H1 (cell line): ENCODE results near the gene GALNT7.

Experiments
- CHD2 ChIP-seq: IDR thresholded peaks from 2 replicates; pipeline ENCODE4 v1.6.1; 2012; ENCODE audit warnings: low read length, improper control_type of control experiment
- CTCF ChIP-seq, 3 experiments: IDR thresholded peaks; 1 replicate in 2 of 3; 2 replicates in 1 of 3; pipeline versions ENCODE4 v1.5.1 to v1.6.1; 2011; ENCODE audit warnings: low read length in 3 of 3, mild to moderate bottlenecking in 3 of 3, inconsistent platforms in 2 of 3, low read depth in 1 of 3, moderate library complexity in 1 of 3; ENCODE audit not compliant: insufficient read depth in 1 of 3; ENCODE audit errors: control extremely low read depth in 1 of 3
- JUND ChIP-seq: IDR thresholded peaks from 2 replicates; pipeline ENCODE4 v1.6.1; 2011; ENCODE audit warnings: mild to moderate bottlenecking, improper control_type of control experiment, low read length
- POLR2A ChIP-seq, 2 experiments: IDR thresholded peaks; 1 replicate in 1 of 2; 2 replicates in 1 of 2; pipeline ENCODE4 v1.6.1; 2011; ENCODE audit warnings: low read depth in 2 of 2, low read length in 2 of 2, mild to moderate bottlenecking in 2 of 2; ENCODE audit errors: control extremely low read depth in 1 of 2
- POLR2AphosphoS5 ChIP-seq: IDR thresholded peaks from 2 replicates; pipeline ENCODE4 v1.6.1; 2011; ENCODE audit warnings: low read depth, low read length
- RBBP5 ChIP-seq: IDR thresholded peaks from 2 replicates; pipeline ENCODE4 v1.7.1; 2012; ENCODE audit warnings: low read depth, mild to moderate bottlenecking, inconsistent platforms, low read length, moderate library complexity, borderline replicate concordance
- RFX5 ChIP-seq: IDR thresholded peaks from 2 replicates; pipeline ENCODE4 v1.6.1; 2011; ENCODE audit warnings: low read depth, low read length, improper control_type of control experiment, borderline replicate concordance
- TAF1 ChIP-seq: IDR thresholded peaks from 2 replicates; pipeline ENCODE4 v1.6.1; 2011; ENCODE audit warnings: mild to moderate bottlenecking, low read depth, low read length

GRCh38 chr4:173223743-173224142 lies 55.1 kb downstream of the GALNT7 start:
- TF ChIP-seq RBBP5: no peak
- TF ChIP-seq TAF1: no peak
- no peak for TF ChIP-seq POLR2AphosphoS5
- TF ChIP-seq CTCF (IDR thresholded peaks at IDR 0.05; ENCODE audit: control extremely low read depth in 1 of 3, insufficient read depth in 1 of 3, low read depth in 1 of 3, low read length in 3 of 3): no peak
- TF ChIP-seq POLR2A (IDR thresholded peaks at IDR 0.05; ENCODE audit: control extremely low read depth in 1 of 2, low read depth in 2 of 2, low read length in 2 of 2): no peak
- no peak for TF ChIP-seq CHD2
- no peak for TF ChIP-seq RFX5
- TF ChIP-seq JUND: no peak
